Stimulated activated CD8-positive, alpha-beta memory T cell treated with anti-CD3 and anti-CD28 coated beads, Interleukin-4, amount 100 ng/mL, for 24 hours (primary cell): ENCODE data around the gene CANT1.
A peak's percentile ranks its signal among the peaks of the same experiment; 100 is the strongest.
"Not testable (repeated sequence)": the region's sequence is repeated elsewhere in the genome, so short reads cannot be mapped to it uniquely, and the experiment has no call there.

Source experiments
- DNase-seq: peaks from one replicate; pipeline ENCODE4 v3.0.0-alpha.2; 2020; ENCODE audit warnings: low read depth

The CANT1 gene

GRCh38 chr17:78977681-78977943 lies 32.0 kb downstream of the CANT1 start:
- DNase-seq: no peak

- no peak for DNase-seq
Observed at GRCh38 chr17:78976907-78977680, 32.5 kb downstream of the CANT1 start.

GRCh38 chr17:78974635-78975591 lies 34.7 kb downstream of the CANT1 start:
- DNase-seq: no peak

- no peak for DNase-seq
Observed at GRCh38 chr17:78973792-78974520, 35.6 kb downstream of the CANT1 start.

GRCh38 chr17:78973196-78973595 lies 36.4 kb downstream of the CANT1 start:
- DNase-seq: no peak

GRCh38 chr17:78972507-78973105 lies 37.0 kb downstream of the CANT1 start:
- no peak for DNase-seq

- no peak for DNase-seq
Observed at GRCh38 chr17:78971756-78972506, 37.6 kb downstream of the CANT1 start.

- peak; percentile 65 for DNase-seq
Observed at GRCh38 chr17:78970834-78971755, 38.5 kb downstream of the CANT1 start.

GRCh38 chr17:78969865-78970264 lies 39.7 kb downstream of the CANT1 start:
- no peak for DNase-seq

- DNase-seq: no peak
Observed at GRCh38 chr17:78967782-78968362, 41.7 kb downstream of the CANT1 start.

- no peak for DNase-seq
Observed at GRCh38 chr17:78966910-78967600, 42.5 kb downstream of the CANT1 start.

- DNase-seq: no peak
Observed at GRCh38 chr17:78966123-78966813, 43.3 kb downstream of the CANT1 start.

GRCh38 chr17:78965491-78965924 lies 44.1 kb downstream of the CANT1 start:
- DNase-seq: no peak

GRCh38 chr17:78963378-78963777 lies 46.2 kb downstream of the CANT1 start:
- no peak for DNase-seq

- DNase-seq: not testable (repeated sequence)
Observed at GRCh38 chr17:78962984-78963348, 46.6 kb downstream of the CANT1 start.

GRCh38 chr17:78962345-78962983 lies 47.1 kb downstream of the CANT1 start:
- no peak for DNase-seq

- no peak for DNase-seq
Observed at GRCh38 chr17:78961571-78961970, 48.0 kb downstream of the CANT1 start.

GRCh38 chr17:78960928-78961327 lies 48.6 kb downstream of the CANT1 start:
- no peak for DNase-seq
